Fibroblast of the conjunctiva (primary cell): ENCODE results near the gene RNPS1.
A peak's percentile ranks its signal among the peaks of the same experiment; 100 is the strongest.

Experiments
- DNase-seq: peaks from one replicate; pipeline ENCODE4 v3.0.0-alpha.2; 2010; ENCODE audit warnings: low read depth

Gene RNPS1

DNA sequence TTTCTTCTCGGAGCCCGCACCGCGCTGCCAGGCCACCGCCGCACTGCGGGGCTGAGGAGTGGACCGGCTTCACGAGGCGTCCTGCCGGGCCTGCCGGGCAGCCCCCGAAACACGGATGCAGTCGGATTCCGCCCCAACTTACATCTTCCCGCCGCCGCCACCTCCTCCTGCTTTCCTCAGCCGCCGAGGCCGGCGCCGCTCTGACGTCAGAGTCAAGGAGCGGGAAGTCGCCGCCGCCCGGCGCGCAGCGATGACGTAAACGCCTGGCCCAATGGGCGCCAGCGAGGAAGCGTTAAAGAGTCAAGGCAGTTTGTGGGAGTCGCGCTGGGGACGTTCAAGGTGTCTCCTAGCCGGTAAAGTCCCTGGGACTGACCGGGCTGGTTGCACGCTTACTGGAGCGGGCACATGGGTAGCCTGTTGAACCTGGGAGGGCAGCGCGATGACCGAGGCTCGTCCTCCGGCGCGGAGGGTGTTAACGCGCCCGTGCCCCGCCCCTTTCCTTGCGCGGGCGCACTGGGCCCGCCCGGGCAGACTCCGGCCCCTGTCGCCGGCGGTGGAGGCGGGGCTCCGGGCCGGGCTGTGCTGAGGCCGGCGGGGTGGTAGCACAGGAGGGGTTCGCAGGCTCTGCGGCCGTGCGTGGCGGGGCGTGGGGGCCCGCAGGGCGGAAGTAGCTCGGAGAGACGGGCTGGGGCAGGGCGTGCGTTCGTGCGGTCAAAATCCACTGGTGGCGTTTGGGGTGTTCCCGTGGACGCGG lies at the start of gene RNPS1:
Gene RNPS1 (minus strand): TSS at position 214 of the 754 bp plus-strand sequence. CDS start 3,483 bp downstream, outside the sequence.
- DNase-seq, result peak; percentile 82

DNA sequence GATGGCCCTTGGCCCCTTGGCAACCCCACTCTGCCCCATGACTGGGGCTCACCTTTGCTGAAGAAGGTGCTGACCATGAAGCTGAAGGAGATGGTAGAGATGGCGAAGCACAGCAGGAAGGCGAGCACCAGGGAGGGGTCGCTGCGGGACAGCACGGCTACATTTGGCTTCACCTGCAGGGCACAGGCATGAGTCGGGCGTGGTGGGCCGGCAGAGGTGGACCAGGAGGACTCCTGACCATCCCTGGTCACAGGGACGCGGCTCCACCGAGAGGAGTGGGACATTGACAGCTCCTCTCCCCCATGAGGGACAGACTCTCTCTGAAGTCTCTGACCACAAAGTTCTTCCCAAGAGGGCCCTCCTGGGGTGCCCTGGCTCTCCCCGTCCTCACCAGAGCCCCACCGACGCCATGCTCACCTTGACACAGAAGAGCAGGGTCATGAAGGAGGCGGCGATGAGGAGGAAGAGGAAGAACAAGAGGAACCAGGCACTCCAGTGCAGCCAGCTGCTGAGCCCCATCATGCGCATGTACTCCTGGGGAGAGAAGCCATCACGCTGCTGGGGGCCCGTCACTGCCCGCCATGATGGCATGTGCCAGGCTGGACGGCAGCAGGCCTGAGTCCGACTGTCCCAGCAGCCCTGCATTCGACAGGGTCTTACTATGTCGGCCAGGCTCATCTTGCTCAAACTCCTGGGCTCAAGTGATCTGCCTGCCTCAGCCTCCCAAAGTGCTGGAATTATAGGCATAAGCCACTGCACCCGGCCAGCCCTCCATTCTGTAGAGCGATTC lies 49.5 kb upstream of the RNPS1 start:
- DNase-seq, result no peak

DNA sequence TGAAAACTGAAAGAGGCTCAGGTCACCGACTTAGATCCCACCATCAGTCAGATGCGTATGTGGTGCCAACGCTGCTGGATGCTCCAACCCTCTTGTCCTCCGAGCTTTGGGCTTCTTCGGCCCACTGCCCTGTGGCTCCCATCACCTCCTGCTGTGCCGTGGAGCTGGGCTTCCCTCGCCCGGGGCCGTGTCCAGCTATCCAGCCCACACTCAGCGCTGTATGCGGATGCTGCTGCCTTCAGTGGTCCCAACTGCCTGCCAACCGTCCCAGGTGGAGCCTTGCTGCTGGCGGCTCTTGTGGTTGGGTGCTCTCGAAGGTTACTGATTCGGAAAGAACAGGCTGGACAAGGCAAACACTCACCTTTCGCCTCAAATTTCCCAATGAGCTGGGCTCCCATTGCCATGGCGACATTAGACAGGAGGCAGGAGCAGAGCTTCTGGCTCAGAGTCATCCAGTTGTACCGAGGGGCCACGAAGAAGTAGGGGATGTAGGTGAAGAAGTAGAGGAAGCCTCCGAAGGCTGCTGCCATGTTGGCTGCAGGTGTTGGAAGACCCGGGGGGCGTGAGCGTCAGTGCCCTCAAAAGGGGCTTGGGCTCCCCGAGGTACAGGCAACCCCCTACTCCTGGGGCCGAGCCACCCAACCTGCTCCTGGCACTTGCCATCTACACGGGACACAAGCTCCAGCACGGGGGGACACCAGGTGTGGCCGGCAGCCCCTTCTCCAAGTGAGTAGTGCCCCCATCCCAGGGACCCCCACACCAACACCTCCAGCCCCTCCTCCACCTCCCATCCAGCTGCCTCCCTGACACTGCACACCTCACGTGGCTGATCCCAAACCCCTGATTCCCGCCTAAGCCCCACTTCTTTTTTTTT lies 40.4 kb upstream of the RNPS1 start:
- no peak for DNase-seq

- no peak for DNase-seq
Measured at GRCh38 chr16:2299915-2300192, 31.9 kb upstream of the RNPS1 start.

DNA sequence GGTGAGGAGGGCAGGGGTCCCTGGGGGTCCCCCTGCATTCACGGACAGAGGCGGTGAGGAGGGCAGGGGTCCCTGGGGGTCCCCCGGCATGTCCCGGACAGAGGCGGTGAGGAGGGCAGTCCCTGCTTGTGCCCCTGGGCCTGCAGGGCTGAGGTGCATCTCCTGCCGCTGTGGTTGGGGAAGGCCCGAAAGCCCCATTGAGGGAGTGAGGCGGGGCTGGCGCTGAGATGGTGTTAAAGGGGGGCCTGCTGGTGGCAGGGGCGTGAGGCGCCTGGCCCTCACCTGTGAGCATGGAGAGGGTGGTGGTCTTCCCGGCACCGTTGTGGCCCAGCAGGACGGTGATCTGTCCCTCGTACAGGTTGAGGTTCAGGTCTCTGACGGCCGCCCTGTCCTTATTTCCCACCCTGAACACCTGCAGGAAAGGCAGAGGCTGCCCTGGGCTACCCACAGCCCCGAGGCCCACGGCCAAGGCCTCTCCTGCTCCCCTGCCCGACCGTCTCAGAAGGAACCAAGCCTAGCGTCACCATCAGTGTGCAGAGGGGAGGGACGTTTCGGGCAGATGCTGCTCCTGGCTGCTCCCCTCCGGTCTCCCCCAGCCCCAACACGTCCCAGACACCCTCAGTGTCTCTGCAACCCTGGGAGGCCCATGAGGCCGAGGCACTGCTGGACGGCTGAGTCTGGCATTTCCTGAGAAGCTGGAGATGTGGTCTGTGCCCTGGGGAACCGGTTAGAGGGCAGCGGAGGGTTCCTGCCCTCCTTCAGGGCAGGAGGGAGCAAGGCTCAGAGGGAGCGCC lies 31.4 kb upstream of the RNPS1 start:
- no peak for DNase-seq

GRCh38 chr16:2298621-2299020 lies 30.7 kb upstream of the RNPS1 start:
- DNase-seq, result no peak

DNA sequence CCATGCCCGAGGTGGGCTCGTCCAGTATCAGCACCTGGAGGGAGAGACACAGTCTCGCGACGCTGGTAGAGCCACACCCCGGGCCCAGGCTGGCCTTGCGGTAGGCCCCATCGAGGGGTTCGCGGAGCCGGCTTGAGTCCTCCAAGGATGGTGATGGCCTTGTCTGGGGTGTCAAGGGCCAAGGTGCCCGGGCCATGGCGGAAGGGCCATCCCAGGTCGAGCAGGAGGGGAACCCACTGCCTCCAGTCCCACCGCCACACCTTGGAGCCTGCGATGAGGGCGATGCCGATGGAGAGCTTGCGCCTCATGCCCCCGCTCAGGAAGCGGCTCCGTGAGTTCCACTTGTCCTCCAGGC lies 29.6 kb upstream of the RNPS1 start:
- DNase-seq, result no peak

DNA sequence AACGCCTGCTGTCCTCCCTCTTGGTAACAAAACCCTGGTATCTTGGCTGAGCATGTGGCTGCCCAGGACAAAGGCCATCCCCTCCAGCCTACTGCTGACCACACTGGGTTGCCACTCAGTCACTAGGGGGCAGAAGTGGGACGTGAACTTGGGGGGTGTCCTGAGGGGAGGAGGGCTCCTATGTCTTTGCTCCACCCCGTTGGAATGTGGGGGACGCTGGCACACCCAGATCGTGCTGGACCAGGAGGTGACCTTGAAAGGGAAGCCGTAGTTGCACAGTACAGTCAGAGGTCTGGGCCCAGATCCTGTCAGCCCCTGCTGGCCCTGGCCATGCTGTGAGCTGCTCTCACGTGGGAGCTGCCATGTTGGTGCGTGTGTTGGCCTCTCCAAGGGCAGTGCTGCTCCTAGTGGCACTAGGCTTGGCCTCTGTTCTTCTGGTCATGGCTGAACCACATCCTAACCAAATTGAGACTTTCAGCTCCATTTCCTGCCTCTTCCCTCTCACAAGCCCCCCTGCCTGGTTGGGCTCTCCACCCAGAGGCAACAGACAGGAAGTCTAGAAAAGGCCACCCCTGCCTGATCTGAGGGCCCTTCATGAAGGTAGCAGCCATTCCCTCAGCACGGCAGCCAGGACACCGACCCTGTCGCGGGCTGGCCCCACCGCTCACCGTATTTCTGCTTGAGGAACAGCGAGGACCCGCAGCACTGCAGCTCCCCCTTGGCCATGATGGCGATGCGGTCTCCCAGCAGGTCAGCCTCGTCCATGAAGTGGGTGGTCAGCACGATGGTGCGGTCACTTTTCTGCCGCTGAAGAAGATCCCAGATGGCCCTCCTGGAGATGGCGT lies 29.0 kb upstream of the RNPS1 start:
- peak; percentile 6 for DNase-seq

- no peak for DNase-seq
Measured at GRCh38 chr16:2295056-2295798, 27.3 kb upstream of the RNPS1 start.

- no peak for DNase-seq
Measured at GRCh38 chr16:2292221-2292620, 24.3 kb upstream of the RNPS1 start.

DNA sequence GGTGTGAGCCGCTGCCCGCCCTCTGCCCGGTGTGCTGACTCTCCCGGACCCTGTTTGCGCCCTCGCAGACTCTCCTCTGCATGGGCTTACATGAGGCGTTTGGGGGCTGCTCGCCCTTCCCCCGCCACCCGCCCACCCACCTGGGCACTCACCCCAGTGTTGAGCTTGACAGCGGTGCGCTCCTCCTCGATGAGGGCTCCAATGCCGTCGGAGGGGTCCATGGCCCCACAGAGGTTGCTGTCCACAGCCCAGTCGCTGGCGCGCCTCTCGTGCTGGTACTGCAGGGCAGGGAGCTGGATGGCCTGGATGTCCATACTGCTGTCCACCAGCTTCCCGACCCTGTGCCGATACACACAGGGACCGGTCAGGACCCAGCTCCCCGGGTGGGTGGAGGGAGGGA lies 21.4 kb upstream of the RNPS1 start:
- no peak for DNase-seq

GRCh38 chr16:2288726-2289125 lies 20.8 kb upstream of the RNPS1 start:
- DNase-seq, result no peak

GRCh38 chr16:2287916-2288547 lies 20.1 kb upstream of the RNPS1 start:
- DNase-seq, result no peak

- no peak for DNase-seq
Measured at GRCh38 chr16:2286550-2286949, 18.6 kb upstream of the RNPS1 start.

GRCh38 chr16:2285731-2286191 lies 17.8 kb upstream of the RNPS1 start:
- no peak for DNase-seq

DNA sequence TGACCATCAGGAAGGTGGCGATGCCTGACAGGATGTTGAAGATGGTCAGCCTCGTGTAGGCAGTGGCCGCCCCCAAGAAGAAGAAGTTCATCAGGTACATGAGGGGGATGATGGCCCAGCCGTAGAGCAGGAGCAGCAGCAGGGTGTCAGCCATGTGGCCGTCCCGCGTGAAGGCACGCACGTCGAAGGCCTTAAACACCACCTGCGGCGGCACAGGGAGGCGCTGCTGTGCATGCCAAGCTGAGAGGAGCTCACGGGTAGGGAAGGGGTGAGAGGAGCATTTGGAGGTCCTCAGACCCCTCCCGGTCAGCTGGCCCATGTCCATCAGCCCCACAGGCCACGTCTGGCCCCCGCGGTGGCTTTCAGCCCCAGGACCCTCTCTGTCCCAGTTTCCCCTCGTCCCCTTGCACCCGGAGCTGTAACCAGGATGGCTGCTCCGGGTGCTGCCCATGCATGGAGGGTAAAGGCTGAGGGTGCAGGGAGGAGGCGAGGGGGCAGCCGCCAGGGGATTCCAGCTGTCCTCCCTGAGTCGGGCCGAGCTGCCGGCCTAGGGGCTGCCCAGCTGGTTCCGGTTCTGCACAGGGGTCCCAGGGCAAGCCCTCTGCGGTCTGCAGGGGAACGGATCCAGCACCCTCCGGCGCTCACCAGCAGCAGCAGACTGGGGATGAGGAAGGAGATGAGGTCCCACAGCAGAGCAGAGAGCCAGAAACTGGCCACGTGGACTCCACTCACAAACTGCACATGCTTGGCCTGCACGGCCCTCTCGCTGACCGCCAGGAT lies 17.1 kb upstream of the RNPS1 start:
- DNase-seq, result no peak

DNA sequence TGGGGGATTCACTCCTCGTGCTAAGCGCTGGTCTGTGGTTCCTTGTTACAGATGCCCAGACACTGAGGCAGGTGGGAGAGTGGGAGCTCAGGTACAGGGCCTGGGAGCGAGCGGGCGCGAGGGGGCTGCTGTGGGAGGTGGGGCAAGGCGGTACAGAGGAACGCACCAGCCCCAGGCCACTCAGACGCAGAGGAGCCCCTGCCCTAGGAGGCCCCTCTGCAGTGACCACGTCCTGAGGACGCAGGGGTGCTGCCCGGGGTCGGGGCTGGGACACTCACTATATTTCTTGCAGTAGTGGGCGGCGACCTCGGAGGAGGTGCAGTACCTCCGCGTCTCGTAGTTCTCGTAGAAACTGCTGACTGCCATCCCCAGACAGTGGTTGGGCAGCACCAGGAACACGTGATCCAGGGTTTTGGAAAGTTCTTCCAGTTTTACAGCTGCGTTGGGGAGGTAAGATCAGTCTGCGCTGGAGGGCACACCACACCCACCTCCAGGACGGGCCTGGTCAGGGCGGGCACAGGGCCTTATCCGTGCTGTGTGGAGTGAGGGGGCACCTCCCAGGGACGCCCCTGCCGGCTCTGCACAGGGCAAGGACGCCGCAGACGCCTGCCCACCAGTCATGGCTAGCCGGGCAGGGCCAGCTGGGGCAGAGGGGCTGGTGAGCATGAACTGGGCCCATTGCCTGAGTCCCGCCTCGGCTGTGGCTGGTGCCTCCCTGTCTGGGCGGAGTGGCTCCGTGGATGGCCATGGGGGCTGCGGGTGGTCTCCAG lies 16.3 kb upstream of the RNPS1 start:
- DNase-seq, result no peak
